Inflammatory macrophage treated with lipopolysaccharide for 4 hours (primary cell): ENCODE measurements around the gene PAH.
"Not testable (repeated sequence)": the region's sequence is repeated elsewhere in the genome, so short reads cannot be mapped to it uniquely, and the experiment has no call there.

ENCODE experiments used
- DNase-seq: peaks from one replicate; pipeline ENCODE4 v3.0.0-alpha.2; 2020

The PAH gene

GRCh38 chr12:102888511-102888910, 28.5 kb downstream of the PAH start:
- no peak for DNase-seq

DNA sequence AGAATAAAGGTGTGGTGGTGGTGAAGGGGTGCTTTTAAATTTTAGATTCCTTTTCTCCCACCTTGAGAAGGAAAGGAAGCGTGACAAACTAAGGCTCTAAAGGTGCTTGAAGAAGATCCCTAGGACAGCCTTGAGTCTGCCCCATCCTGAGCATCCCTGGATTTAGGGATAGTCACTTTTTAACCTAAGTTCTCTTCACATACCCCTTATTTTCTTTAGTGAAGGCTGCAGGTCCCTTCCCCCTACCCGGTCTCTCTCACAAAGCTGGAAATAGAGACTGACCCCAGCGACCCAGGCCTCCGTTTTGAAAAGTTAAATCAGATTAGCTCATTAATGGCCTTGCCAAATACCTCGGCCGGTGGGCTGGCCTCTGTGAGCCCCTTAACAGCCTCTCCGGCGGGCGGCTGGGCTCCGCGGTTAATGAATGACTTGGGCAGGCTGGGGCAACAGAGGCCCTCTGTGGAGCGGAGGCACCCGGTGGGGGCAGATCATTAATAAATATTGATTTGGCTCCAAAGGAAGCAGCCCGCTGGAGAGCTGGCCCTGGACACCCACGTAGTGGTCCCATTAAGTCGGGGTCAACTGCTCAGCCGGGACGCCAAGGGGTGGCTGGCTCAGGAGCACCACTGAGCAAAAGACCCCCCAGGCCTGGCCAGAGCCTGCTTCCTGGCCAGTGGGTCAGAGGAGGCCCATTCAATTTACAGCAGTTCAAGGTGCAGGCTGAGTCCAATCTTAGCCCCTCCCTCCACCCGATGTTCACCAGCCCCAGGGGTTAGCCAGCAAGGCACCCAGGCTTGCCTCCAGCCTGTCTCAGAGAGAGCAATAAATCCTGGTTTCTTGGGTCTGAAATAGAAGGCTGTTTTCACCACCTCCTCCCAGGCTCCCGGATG, 31.8 kb downstream of the PAH start:
- no peak for DNase-seq

DNA sequence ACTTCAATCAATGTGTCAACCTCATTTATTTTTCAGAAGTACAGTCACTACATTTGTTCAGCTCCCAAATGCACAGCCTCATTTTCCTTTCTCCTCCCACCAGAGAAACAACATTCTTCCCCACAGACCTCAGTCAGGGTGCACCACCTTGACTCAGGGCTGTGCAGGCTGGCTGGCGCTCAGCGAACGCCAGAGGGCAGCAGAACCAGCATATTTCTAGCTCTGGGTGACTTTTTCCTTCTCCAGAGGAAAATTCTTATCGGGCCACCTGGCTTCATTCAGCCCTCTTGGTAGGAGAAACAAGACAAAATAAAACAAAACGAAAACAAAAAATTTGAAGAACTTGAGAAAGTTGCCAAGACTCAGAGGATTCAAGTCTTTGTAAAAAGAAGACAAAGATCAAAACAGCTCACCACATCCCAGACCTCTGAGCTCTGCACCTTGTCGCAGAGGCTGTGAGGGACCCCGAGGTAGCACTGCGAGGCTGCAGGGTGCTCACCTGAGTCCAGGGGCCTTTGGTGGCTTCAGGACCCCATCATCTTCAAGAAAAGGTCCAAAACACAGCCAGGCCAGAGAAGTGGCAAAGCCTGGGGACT, 33.7 kb downstream of the PAH start:
- DNase-seq = peak; percentile 22

GRCh38 chr12:102880783-102881182, 36.3 kb downstream of the PAH start:
- DNase-seq = no peak

DNA sequence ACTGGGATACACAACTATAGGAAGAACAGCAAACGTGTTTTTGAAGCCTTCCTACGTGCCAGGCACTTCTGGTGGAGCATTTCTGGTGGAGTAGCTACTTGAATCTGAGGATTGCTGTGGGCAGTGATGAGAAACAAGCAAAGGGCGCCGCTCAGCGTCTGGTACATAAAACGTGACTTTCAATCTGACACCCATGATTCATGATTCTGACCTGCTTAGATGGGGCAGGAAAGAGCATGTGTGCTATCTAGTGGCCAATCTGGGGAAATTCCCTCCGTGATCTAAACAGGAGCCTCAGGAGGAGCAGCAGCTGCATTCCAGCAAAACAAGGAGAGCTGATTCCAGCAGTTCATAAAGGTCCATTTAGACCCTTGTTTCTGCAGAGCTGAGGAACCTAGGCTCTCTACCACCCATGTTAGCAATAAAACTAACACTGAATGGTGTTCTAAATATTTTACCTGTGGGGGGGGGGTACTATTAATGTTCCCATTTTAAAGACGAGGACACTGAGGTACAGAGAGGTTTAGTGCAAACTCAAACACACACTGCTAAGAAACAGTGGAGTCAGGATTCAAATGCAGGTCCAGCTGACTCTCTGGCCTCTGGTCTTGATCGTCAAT, 37.8 kb downstream of the PAH start:
- DNase-seq = peak; percentile 6

DNA sequence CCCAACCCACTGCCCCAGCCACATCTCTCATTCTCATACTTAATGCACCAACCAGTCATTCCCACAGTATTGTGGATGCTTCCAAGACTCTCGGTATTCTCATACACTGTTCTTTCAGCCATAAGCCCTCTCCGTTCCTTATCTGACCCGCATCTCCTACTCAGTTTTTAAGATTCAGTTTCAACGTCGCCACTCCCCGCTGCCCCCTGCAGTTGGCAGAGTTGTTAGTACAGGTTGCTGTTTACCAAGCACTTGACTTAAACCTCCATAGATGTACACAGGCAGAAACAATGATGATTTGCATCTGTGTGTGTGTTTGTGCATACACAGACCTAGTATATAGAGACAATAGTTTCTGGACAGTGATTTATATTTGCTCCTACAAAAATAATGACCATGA, 40.2 kb downstream of the PAH start:
- no peak for DNase-seq

GRCh38 chr12:102874819-102875218, 42.2 kb downstream of the PAH start:
- no peak for DNase-seq

GRCh38 chr12:102873077-102873476, 44.0 kb downstream of the PAH start:
- no peak for DNase-seq

DNA sequence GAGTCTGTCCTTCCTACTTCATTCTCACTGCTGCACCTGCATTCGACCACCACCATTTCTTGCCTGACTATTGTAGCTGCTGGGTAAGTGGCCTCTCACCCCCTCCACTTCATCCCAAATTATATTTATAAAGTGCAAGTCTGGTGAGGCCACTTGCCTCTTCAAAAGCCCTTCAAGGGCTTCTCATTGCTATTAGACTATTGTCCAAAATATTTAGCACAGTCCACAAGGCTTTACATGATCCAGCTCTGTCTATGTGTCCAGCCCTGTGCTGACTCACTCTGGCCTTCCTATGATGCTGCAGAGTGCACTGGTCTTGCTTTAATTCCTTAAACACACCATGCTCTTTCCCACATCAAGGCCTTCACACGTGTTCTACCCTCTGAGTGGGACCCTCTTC, 46.0 kb downstream of the PAH start:
- DNase-seq = no peak

DNA sequence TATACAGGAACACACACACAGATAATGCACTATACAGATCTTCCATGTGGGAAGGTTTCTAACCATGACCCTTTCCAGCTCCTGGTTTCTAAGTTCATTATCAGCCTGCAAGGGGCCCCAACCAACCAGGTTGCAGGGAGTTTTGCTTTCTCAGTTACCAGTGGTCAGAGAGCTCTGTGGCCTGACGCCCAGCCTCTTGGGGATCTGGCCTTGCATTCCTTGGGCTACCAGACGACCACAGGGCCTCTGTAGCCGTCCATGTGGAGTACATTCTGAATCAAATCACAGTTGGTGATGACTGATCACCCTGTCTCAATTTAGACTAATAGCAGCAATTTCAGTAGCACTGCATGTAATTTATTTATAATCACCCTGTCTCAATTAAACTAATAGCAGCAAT, 47.5 kb downstream of the PAH start:
- DNase-seq = no peak

- DNase-seq = no peak
These were observed 51.0 kb downstream of the PAH start for GRCh38 chr12:102865821-102866615.

DNA sequence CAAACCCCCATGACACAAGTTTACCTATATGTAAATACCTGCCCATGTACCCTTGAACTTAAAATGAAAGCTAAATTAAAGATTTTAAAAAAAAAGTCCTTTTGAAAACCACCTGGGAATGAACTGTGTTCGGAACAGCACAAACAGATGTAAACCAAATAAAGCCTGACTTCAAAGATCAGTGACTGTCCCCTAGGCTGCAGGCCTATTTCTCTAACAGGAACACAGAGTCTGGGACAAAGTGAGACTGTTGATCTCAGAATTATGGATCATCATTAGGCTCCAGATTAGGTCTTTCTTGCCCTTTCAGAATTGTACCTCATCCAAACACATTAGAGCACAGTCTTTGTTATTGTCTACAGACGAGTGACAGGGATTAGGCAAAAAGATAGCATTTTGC, 54.6 kb downstream of the PAH start:
- no peak for DNase-seq

DNA sequence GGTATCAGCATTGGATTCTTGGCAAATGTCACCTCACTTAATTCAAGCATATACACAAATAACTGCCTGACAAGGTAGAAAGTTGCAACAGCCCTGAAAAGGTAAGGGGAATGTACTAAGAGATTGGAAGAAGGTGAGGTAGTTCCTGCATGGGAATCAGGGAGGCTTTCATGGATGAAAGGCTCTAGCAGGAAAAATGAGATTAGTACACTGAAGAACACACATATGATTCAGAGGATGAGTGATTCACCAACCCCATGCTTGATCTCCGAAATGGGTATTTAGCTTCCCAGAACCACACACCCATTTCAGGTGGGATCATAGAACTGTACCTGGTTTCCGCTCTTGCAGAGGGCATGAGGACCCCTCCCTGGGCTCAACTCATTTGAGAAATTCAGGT, 65.8 kb downstream of the PAH start:
- no peak for DNase-seq

GRCh38 chr12:102849722-102850447, 67.2 kb downstream of the PAH start:
- DNase-seq = no peak

GRCh38 chr12:102848832-102849231, 68.2 kb downstream of the PAH start:
- DNase-seq = no peak

DNA sequence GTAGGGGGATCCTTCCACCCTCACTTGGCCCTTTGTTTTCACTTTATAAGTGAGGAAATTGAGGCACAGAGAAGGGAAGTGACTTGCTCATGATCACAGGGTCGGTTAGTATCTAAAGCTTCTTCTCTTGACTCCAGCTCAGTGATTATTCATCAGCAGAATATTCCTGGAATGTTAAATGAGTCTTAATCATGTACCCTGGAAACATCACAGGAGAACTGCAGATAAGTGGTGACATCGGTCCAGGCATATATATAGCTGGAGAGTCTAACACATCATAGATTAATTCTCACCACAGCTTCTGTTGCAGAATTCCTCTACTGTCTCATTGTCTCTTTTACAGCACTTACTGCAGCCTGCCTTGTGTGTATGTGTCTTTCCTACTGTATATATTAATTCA, 69.9 kb downstream of the PAH start:
- DNase-seq = no peak

- DNase-seq = no peak
These were observed 83.2 kb downstream of the PAH start for GRCh38 chr12:102833687-102834441.

- DNase-seq = not testable (repeated sequence)
These were observed 84.2 kb downstream of the PAH start for GRCh38 chr12:102832826-102833225.

DNA sequence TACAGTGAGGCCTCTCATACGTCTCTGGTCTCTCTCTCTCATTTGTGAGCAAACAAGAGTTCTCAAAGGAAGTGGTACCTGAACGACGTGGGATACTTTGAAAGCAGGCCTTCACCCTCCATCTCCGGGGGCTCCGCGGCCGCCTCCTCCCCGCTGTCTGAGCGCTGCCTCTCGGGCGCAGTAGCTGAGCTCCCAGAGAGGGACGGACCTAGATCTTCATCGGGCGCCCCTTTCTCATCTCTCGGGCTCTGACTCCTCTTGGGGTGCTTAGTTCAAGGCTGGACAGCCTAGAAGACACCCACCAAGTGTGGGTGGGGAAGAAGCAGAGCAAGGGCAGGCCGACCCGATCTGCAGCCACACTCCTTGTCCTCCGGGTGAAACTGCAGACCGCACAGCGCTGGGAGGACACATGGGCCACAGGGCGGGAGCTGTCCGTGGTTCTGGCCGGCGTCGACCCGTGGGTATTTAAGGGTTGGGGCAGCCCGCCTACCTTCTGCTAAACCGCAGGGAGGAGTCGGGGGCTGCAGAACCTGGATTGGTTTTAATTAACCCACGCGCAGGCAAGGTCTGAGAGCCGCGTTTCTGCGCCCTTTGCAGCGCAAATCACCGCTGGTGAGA, 92.7 kb downstream of the PAH start:
- DNase-seq = no peak

- no peak for DNase-seq
These were observed 95.9 kb downstream of the PAH start for GRCh38 chr12:102821149-102821548.

DNA sequence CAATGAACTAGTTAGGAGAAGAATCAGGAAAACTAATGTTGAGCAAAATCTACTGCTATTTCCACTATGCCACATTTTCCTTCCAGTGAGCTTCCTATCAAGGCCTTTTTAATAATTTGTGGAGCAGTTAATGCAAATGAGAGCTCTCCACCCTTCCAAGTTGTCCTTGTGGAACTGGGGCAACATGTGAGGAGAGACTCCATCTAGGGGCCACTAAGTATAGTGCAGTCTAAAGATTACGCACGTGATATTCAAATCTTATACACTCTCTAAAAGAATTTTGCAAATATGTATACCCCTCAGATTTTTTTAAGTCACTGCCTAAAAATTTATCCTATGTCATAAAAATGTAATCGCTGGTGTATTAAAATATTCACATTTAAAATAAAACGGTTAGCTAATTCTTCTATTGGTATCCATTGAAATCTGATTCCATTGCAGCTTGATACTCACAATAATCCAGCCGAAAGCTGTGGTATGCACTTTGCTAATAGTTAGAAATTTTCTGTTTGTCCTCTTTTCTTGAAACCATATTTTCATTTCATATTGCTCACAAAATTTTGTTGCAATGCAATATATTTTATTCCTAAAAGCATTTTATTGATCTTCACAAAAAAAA, 100.1 kb downstream of the PAH start:
- peak; percentile 16 for DNase-seq
